GM21360 (cell line): ENCODE measurements around the gene KIAA1755.

Experiments used
- ATAC-seq: cut with Tn5 transposase; IDR thresholded peaks from one replicate; pipeline ENCODE4 v1.9.1; 2021; ENCODE audit warnings: mild to moderate bottlenecking, moderate library complexity; ENCODE audit not compliant: unreplicated experiment

The KIAA1755 gene

GRCh38 chr20:38209054-38209675, 51.4 kb downstream of the KIAA1755 start:
- ATAC-seq, result no peak

GRCh38 chr20:38208523-38208922, 52.0 kb downstream of the KIAA1755 start:
- no peak for ATAC-seq

- no peak for ATAC-seq
Measured at GRCh38 chr20:38208088-38208487, 52.4 kb downstream of the KIAA1755 start.

- ATAC-seq, result no peak
Measured at GRCh38 chr20:38207621-38208020, 52.9 kb downstream of the KIAA1755 start.

- ATAC-seq, result no peak
Measured at GRCh38 chr20:38205001-38205400, 55.5 kb downstream of the KIAA1755 start.

GRCh38 chr20:38203981-38204357, 56.6 kb downstream of the KIAA1755 start:
- no peak for ATAC-seq

GRCh38 chr20:38203337-38203980, 57.1 kb downstream of the KIAA1755 start:
- no peak for ATAC-seq

GRCh38 chr20:38202982-38203293, 57.6 kb downstream of the KIAA1755 start:
- ATAC-seq, result no peak

GRCh38 chr20:38202153-38202981, 58.2 kb downstream of the KIAA1755 start:
- no peak for ATAC-seq

GRCh38 chr20:38201356-38201755, 59.2 kb downstream of the KIAA1755 start:
- ATAC-seq, result no peak

GRCh38 chr20:38200646-38201045, 59.9 kb downstream of the KIAA1755 start:
- ATAC-seq, result no peak

- no peak for ATAC-seq
Measured at GRCh38 chr20:38199501-38200390, 60.8 kb downstream of the KIAA1755 start.

GRCh38 chr20:38198238-38198861, 62.2 kb downstream of the KIAA1755 start:
- ATAC-seq, result no peak

- ATAC-seq, result no peak
Measured at GRCh38 chr20:38197619-38198018, 62.9 kb downstream of the KIAA1755 start.

GRCh38 chr20:38197217-38197616, 63.3 kb downstream of the KIAA1755 start:
- ATAC-seq, result no peak

GRCh38 chr20:38196592-38196991, 63.9 kb downstream of the KIAA1755 start:
- ATAC-seq, result no peak

- no peak for ATAC-seq
Measured at GRCh38 chr20:38196076-38196475, 64.5 kb downstream of the KIAA1755 start.

GRCh38 chr20:38195521-38195920, 65.0 kb downstream of the KIAA1755 start:
- ATAC-seq, result no peak

GRCh38 chr20:38194971-38195504, 65.5 kb downstream of the KIAA1755 start:
- ATAC-seq, result no peak

- ATAC-seq, result no peak
Measured at GRCh38 chr20:38193586-38194105, 66.9 kb downstream of the KIAA1755 start.
